Rectal smooth muscle tissue (tissue), 1 donor: ENCODE data around the gene PEPD.

Experiments used
- H3K27ac ChIP-seq: one replicate; pipeline ENCODE4 v1.7.0; 2013; ENCODE audit warnings: low read depth, low read length, inconsistent platforms
- H3K27me3 ChIP-seq: one replicate; pipeline ENCODE4 v1.7.0; 2013; ENCODE audit warnings: low read length; ENCODE audit not compliant: control insufficient read depth, insufficient read depth
- H3K36me3 ChIP-seq: one replicate; pipeline ENCODE4 v1.7.0; 2013; ENCODE audit warnings: low read length; ENCODE audit not compliant: control insufficient read depth, insufficient read depth
- H3K4me1 ChIP-seq: one replicate; pipeline ENCODE4 v1.7.0; 2013; ENCODE audit warnings: low read length; ENCODE audit not compliant: control insufficient read depth, insufficient read depth
- H3K4me3 ChIP-seq: one replicate; pipeline ENCODE4 v1.7.0; 2013; ENCODE audit warnings: low read length
- H3K9ac ChIP-seq: one replicate; pipeline ENCODE4 v1.7.0; 2013; ENCODE audit warnings: low read length

PEPD gene

DNA sequence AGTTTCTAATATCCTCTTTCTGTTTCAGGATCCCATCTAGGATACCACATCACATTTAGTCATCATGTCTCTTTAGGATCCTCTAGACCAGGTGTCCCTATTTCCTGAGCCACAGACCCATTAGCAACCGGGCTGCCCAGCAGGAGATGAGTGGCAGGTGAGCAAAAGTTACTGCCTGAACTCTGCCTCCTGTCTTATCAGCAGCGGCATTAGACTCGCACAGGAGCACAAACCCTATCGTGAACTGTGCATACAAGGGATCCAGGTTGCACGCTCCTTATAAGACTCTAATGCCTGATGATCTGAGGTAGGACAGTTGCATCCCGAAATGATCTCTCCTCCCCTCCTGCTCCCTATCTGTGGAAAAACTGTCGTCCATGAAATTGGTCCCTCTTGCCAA is 155.9 kb downstream of the PEPD start:
- H3K27ac ChIP-seq, result no peak overlapping the region
- no peaks in the 10 kb centered on the region for H3K4me1 ChIP-seq
- H3K36me3 ChIP-seq, result no peaks in the 10 kb centered on the region
- no peaks in the 10 kb centered on the region for H3K27me3 ChIP-seq
- no peak overlapping the region for H3K9ac ChIP-seq
- H3K4me3 ChIP-seq, result no peak overlapping the region

DNA sequence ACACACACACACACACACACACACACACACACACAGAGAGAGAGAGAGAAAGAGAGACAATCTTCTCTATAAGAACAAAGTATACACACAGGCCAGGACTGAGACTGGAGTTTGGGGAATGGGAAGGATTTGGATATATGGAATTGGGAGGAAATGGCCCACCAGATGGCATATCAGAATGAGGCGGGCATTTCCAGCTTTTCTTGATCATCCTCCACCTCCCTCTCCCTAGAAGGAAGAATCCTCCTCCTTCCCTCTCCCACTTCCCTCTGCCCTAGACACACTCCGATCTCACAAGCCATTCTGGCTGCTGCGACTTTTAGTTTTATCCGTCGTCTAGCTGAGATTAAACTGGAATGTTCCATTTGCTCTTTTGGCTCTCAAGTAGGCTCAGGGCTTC is 158.1 kb downstream of the PEPD start:
- Histone ChIP-seq H3K9ac (no peak overlapping the region), H3K27ac (no peak overlapping the region), H3K36me3 (no peaks in the 10 kb centered on the region), H3K4me1 (no peaks in the 10 kb centered on the region), H3K4me3 (no peak overlapping the region), H3K27me3 (no peaks in the 10 kb centered on the region)

DNA sequence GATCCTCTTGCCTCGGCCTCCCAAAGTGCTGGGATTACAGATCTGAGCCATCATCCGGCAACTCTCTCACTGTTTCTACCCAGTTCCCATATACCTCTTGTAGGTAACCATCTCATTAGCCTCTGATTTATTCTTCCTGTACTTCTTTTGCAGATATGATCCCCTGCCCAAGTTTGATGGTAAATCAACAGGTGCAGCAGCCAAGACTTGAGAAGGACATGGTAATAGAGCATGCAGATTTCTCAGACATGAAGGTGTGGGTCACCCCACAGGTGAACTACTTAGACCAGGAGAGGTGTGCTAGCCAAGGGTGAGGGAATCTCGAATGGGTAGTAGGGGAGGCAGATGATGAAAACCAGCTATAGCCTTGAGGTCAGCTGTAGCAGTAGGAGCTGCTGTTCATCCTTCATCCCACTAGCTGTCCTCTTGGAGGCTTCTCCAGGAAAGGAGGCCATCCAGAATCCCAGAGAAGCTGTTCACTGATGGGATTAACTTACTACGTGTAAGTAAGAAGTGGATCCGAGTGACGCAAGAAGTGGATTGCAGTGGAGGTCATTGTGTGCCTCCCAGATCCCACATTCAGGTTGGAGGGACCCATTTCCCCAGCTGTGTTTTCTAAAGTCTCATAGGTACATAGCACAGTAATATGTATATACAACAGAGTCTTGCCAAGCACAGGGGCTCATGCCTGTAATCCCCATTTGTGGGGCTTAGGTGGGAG is 158.9 kb downstream of the PEPD start:
- no peak overlapping the region for H3K9ac ChIP-seq
- no peaks in the 10 kb centered on the region for H3K4me1 ChIP-seq
- no peak overlapping the region for H3K4me3 ChIP-seq
- H3K36me3 ChIP-seq, result no peaks in the 10 kb centered on the region
- H3K27me3 ChIP-seq, result no peaks in the 10 kb centered on the region
- no peak overlapping the region for H3K27ac ChIP-seq

DNA sequence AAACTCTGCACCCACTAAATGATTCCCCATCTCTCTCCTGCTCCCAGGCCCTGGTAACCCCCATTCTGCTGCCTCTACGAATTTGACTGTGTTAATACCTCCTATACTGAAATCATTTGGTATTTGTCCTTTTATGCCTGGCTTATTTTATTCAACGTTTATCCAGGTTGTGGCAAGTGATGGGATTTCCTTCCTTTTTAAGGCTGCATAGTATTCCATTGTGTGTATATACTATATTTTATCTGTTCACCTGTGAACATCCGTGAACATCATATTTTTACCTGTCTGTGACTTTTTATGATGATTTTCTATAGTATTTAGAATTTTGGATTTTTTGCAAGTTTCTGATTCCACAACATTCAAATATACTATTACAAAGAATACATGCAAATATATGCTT is 162.0 kb downstream of the PEPD start:
- Histone ChIP-seq H3K27me3 (no peaks in the 10 kb centered on the region), H3K9ac (no peak overlapping the region)

DNA sequence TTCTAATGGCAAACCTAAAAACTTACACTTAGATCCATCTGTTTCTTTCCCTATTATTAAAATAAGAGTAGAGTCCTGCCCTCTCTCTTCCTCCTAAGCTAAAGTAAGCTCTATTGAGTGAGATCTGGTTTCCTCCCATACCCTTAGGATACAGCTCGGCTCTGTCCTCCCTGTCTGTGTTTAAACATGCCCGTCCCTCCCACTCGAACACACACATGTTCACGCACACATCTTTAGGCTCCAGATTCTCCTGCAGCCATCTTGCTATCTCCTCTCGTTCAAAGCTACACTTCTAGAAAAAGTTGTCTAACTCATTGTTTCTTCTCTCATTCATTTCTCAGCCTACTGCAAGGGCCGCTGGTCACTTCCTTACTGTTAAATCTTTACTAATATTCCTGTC is 163.2 kb downstream of the PEPD start:
- no peak overlapping the region for H3K27ac ChIP-seq
- no peak overlapping the region for H3K9ac ChIP-seq

More for the DNA sequence above, 162.0 kb downstream of the PEPD start:
- Histone ChIP-seq H3K4me1 (no peaks in the 10 kb centered on the region), H3K36me3 (no peaks in the 10 kb centered on the region), H3K4me3 (no peak overlapping the region), H3K27ac (no peak overlapping the region)

DNA sequence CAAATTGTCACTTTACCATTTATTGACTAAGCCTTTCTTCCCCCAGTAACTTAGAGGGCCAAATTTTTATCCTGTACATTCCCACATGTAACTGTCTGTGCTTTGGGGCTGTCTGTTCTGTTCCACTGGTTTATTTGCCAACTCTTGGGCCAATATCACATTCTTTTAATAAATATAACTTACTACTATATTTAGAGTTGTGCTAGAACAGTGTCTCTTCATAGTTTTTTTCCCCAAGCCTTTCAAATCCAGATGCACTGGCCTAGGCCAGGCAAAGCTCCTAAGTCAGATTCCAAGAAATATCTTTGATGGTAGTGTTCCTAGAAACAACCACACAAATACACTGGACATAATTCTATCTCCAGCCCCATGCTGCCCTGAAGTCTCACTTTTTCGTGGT is 164.0 kb downstream of the PEPD start:
- Histone ChIP-seq H3K27me3 (no peaks in the 10 kb centered on the region), H3K9ac (no peak overlapping the region), H3K27ac (no peak overlapping the region), H3K4me1 (no peaks in the 10 kb centered on the region), H3K4me3 (no peak overlapping the region), H3K36me3 (no peaks in the 10 kb centered on the region)

More for the DNA sequence above, 163.2 kb downstream of the PEPD start:
- Histone ChIP-seq H3K4me3 (no peak overlapping the region), H3K4me1 (no peaks in the 10 kb centered on the region), H3K27me3 (no peaks in the 10 kb centered on the region), H3K36me3 (no peaks in the 10 kb centered on the region)

DNA sequence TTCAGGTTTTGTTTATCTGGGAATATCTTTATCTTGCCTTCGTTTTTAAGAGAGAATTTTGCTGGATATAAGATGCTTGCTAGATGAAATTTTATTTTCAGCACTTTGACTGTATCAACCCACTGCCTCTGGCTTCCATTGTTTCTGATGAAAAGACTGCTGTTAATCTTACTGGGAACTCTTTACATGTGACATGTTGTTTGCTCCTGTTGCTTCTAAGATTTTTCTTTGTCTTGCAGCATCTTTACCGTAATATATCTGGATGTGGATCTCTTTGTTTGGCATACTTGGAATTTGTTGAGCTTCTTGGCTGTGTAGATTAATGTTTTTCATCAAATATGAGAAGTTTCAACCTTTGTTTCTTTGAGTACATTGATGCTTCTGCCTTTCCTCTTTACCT is 166.1 kb downstream of the PEPD start:
- H3K9ac ChIP-seq, result no peak overlapping the region
- H3K4me3 ChIP-seq, result no peak overlapping the region
- no peak overlapping the region for H3K27ac ChIP-seq
- no peaks in the 10 kb centered on the region for H3K36me3 ChIP-seq
- H3K27me3 ChIP-seq, result no peaks in the 10 kb centered on the region
- H3K4me1 ChIP-seq, result no peaks in the 10 kb centered on the region

DNA sequence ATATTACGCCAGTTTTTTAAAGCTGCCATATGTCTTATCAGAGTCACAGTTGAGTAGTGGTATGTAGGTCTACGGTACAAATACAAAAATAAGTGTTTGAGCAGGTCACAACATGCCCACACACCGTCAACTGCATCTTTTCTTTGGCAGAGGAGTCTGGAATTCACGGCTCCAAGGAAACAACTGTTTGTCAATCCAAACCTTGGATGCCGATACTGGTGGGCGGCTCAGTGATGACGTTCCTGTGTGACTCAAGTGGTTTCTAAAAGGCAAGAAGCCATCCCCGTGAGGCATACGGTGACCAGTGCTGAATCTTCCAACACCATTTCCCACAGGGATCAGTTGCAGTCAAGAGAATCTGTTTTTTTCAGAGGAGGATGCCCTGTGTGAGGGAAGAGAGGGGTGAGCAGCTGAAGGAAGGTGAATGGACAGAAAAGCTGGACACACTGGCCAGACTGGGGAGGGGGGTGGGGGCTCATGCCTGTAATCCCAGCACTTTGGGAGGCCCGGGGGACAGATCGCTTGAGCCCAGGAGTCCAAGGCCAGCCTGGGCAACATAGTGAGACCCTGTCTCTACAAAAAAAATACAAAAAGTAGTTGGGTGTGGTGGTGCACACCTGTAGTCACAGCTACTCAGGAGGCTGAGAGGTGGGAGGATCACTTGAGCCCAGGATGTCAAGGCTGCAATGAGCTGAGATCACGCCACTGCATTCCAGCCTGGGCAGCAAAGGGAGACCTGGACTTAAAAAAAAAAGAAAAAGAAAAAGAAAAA is 170.9 kb downstream of the PEPD start:
- Histone ChIP-seq H3K4me3 (no peak overlapping the region), H3K27me3 (peaks cover 4% of the 10 kb centered on the region), H3K9ac (no peak overlapping the region), H3K4me1 (no peaks in the 10 kb centered on the region), H3K27ac (no peak overlapping the region), H3K36me3 (no peaks in the 10 kb centered on the region)

DNA sequence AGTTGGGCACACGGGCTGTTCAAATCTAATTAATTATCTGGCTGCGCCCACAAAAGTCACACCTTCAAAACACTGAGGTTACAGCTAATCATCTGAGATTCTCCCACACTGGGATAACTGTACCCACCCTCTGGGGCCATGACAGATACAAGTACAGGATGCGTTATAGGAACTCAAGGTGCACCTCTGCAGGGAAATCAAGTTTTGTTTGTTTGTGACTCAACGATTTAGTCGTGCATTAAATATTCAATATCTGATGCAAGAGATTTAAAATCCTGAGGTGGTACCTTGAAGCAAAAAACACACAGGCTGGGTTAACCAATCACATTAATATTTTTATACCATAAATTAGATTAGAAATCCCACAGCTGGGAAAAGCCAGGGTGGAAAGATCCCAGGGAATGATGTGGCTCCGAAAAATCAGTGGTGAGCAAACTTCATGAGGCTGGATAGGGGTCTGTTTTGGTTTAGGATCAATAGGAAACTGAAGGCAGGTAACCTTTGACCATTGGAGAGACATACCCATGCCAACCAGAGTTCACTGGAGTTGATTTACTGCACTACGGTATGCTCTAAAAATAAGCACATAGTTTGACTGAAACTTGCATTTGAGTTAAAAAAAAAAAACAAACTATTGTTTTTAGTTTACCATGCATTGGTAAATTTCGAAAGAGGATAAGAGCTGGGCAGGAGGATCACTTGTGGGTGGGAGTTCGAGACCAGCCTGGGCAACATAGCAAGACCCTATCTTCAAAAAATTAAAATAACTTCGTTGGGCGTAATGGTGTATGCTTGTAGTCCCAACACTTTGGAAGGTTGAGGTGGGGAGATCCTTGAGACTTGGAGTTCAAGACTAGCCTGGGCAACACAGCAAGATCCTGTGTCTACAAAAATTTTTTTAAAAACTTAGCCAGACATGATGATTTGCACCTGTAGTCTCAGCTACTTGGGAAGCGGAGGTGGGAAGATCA is 172.0 kb downstream of the PEPD start:
- H3K9ac ChIP-seq, result no peak overlapping the region
- no peak overlapping the region for H3K4me3 ChIP-seq
- no peak overlapping the region for H3K27ac ChIP-seq
- H3K27me3 ChIP-seq, result peaks cover 4% of the 10 kb centered on the region
- no peaks in the 10 kb centered on the region for H3K36me3 ChIP-seq
- no peaks in the 10 kb centered on the region for H3K4me1 ChIP-seq

DNA sequence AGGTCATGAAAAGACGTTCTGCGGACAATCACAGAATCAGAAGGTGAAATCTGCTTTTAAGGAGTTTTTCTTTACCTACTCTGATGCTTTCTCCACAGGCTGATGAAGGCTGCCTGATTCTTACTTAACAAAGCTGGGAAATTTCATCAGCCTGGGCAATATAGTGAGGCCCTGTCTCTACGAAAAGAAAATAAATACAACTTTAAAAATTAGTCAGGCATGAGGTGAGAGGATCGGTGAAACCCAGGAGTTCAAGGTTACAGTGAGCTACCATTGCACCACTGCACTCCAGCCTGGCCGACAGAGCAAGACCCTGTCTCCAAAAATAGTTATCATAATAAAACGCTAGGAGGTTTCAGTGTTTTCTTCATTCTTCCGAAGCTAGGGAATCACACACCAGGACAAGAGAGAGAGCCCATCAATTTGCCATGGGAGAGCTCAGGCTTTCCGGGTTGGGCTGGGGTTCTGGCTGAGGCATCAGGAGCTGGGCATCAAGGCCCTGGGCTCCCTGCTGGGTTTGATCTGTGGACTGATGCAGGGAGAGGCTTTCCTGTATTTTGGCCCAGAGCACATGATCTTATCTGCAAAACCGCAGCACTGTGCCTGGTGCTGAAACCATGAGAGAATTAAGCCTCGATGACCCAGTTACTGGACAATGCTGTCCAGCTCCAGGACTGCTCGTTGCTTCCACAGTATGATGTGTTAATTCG is 173.1 kb downstream of the PEPD start:
- H3K4me3 ChIP-seq, result no peak overlapping the region
- H3K36me3 ChIP-seq, result no peaks in the 10 kb centered on the region
- no peak overlapping the region for H3K9ac ChIP-seq
- H3K27me3 ChIP-seq, result peaks cover 4% of the 10 kb centered on the region
- no peaks in the 10 kb centered on the region for H3K4me1 ChIP-seq
- no peak overlapping the region for H3K27ac ChIP-seq

DNA sequence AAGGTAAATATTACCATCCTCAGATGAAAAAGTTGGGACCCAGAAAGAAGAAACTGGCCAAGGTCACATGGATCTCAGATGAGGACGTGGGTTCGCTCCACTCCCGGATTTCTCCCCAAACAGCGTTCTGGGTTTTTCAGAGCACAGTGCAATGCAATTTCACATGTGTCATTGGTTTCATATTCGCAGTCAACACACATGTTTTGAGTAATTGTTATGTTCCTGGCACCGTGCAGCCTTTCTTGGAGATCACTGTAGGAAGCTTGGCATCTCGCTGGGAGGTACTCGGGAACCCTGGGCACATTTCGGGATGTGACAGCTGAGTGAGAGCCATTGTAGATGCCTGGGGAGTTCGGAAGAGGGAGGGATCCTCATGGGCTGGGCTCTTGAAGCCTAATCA is 174.3 kb downstream of the PEPD start:
- Histone ChIP-seq H3K27me3 (peaks cover 4% of the 10 kb centered on the region), H3K36me3 (no peaks in the 10 kb centered on the region), H3K27ac (no peak overlapping the region), H3K4me1 (no peaks in the 10 kb centered on the region), H3K4me3 (no peak overlapping the region), H3K9ac (no peak overlapping the region)

DNA sequence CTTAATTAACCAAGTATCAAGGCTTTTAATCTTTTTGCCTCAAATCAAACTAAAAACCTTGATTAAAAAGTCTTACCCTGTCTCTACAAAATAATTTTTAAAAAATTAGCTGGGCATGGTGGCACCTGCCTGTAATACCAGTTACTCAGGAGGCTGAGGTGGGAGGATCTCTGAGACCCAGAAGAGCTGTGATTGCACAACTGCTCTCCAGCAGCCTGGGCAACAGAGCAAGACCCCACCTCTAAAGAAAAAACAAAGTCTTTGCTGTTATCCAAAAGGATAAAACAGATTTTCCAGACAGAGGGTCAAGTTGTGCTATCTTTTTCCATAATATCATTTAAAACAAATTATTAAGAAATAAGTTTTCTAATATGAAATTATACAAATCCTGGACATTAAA is 174.9 kb downstream of the PEPD start:
- no peak overlapping the region for H3K27ac ChIP-seq
- no peaks in the 10 kb centered on the region for H3K4me1 ChIP-seq
- H3K4me3 ChIP-seq, result no peak overlapping the region
- no peak overlapping the region for H3K9ac ChIP-seq
- H3K36me3 ChIP-seq, result no peaks in the 10 kb centered on the region
- peaks cover 4% of the 10 kb centered on the region for H3K27me3 ChIP-seq
